AG09309 (cell line): ENCODE measurements around the gene FAM170B.

Experiments used
- DNase-seq: peaks from one replicate; pipeline ENCODE4 v3.0.0-alpha.2; 2010; ENCODE audit warnings: low read depth
- H3K4me3 ChIP-seq: 2 replicates; pipeline ENCODE4 v1.5.1; 2011; ENCODE audit warnings: mild to moderate bottlenecking, low read depth, low read length, moderate library complexity; ENCODE audit not compliant: control insufficient read depth
- CTCF ChIP-seq: IDR thresholded peaks from 2 replicates; pipeline ENCODE4 v1.5.1; 2011; ENCODE audit warnings: mild to moderate bottlenecking, low read depth, low read length, inconsistent platforms; ENCODE audit not compliant: insufficient read depth, control insufficient read depth; ENCODE audit errors: missing control alignments

The FAM170B gene

GRCh38 chr10:49123981-49124950, 9.6 kb downstream of the FAM170B start:
- DNase-seq, result no peak
- no peak overlapping the region for H3K4me3 ChIP-seq
- no peak for TF ChIP-seq CTCF

GRCh38 chr10:49120911-49121310, 12.9 kb downstream of the FAM170B start:
- no peak overlapping the region for H3K4me3 ChIP-seq
- DNase-seq, result no peak
- TF ChIP-seq CTCF, result no peak

GRCh38 chr10:49119746-49120145, 14.1 kb downstream of the FAM170B start:
- no peak overlapping the region for H3K4me3 ChIP-seq
- no peak for TF ChIP-seq CTCF
- DNase-seq, result no peak

- no peak for DNase-seq
- no peak for TF ChIP-seq CTCF
These were observed 15.3 kb downstream of the FAM170B start for GRCh38 chr10:49118430-49119074.

GRCh38 chr10:49117376-49118070, 16.3 kb downstream of the FAM170B start:
- H3K4me3 ChIP-seq, result no peak overlapping the region
- TF ChIP-seq CTCF, result no peak
- DNase-seq, result no peak

More at GRCh38 chr10:49118430-49119074, 15.3 kb downstream of the FAM170B start:
- H3K4me3 ChIP-seq, result no peak overlapping the region
